Measurements from ENCODE around the gene SEMA5A.

The SEMA5A gene

DNA sequence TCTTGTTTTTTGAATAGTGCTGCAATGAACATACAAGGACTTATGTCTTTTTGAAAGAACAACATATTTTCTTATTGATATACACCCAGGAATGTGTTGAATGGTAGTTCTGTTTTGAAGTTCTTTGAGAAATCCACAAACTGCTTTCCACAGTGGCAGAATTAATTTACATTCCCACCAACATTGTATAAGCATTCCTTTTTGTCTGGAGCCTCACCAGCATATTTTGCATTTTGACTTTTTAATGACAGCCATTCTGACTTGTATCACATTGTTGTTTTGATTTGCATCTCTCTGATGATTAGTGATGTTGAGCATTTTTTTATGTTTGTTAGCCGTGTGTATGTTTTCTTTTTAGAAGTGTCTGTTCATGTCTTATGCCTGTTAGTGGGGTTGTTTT, 524.9 kb downstream of the SEMA5A start:
- Histone ChIP-seq H3K4me3 (no peak overlapping the region), H3K9me3 (no peaks in the 10 kb centered on the region), H3K36me3 (replicated peaks) (no peaks in the 10 kb centered on the region), H3K27me3 (ENCODE audit: low read depth) (no peaks in the 10 kb centered on the region), H3K4me1 (no peaks in the 10 kb centered on the region)
- DNase-seq (ENCODE audit: low spot score in 2 of 2) = no peak
- in situ Hi-C loops (cut with MboI; ENCODE audit: low sequenced_read_pairs) = no loop called here

DNA sequence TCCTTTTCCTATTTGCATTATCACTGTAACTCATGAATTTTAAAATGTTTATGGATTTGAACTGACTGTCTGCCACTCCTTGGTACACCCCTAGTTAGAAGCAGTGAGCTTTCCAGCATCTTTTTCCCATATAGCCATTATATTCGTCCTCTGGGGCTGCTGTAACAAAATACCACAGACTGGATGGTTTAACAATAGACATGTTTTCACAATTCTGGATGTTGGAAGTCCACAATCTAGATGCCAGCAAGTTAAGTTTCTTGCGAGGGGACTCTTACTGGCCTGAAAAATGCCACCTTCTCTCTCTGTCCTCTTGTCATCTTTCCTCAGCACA, 530.0 kb downstream of the SEMA5A start:
- no peak overlapping the region for H3K4me3 ChIP-seq
- DNase-seq (ENCODE audit: low spot score in 2 of 2) = no peak
- in situ Hi-C loops (cut with MboI; ENCODE audit: low sequenced_read_pairs) = no loop called here
- no peaks in the 10 kb centered on the region for H3K4me1 ChIP-seq
- no peaks in the 10 kb centered on the region for H3K36me3 ChIP-seq (replicated peaks)
- no peaks in the 10 kb centered on the region for H3K9me3 ChIP-seq
- no peaks in the 10 kb centered on the region for H3K27me3 ChIP-seq (ENCODE audit: low read depth)

- Histone ChIP-seq H3K4me3 (no peak overlapping the region), H3K27me3 (ENCODE audit: low read depth) (no peaks in the 10 kb centered on the region), H3K4me1 (no peaks in the 10 kb centered on the region), H3K36me3 (replicated peaks) (no peaks in the 10 kb centered on the region), H3K9me3 (no peaks in the 10 kb centered on the region)
- in situ Hi-C loops (cut with MboI; ENCODE audit: low sequenced_read_pairs) = no loop called here
- DNase-seq (ENCODE audit: low spot score in 2 of 2) = no peak
These were observed 530.5 kb downstream of the SEMA5A start for GRCh38 chr5:9015260-9015936.

DNA sequence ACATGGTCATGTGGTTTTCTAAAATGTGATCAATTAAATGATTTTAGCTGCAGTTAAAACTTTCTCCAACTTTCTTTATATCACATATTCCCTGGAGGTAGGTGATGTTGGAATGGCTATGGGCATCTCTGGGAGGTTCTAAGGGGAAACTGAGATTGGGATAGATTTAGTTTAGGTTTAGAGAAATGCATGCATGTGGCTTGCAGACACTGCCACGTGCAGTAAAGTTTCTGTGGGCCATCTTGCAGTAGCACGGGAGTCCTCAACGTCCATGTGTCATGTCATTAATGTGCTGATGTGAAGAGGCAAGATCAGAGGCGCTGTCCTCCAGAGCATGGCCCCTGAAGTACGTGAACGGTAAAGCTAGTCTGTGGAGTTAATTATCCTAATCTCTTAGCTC, 532.7 kb downstream of the SEMA5A start:
- no peak for DNase-seq (ENCODE audit: low spot score in 2 of 2)
- in situ Hi-C loops (cut with MboI; ENCODE audit: low sequenced_read_pairs) = no loop called here
- no peaks in the 10 kb centered on the region for H3K4me1 ChIP-seq
- H3K9me3 ChIP-seq = no peaks in the 10 kb centered on the region
- H3K4me3 ChIP-seq = no peak overlapping the region
- H3K27me3 ChIP-seq (ENCODE audit: low read depth) = no peaks in the 10 kb centered on the region
- no peaks in the 10 kb centered on the region for H3K36me3 ChIP-seq (replicated peaks)

DNA sequence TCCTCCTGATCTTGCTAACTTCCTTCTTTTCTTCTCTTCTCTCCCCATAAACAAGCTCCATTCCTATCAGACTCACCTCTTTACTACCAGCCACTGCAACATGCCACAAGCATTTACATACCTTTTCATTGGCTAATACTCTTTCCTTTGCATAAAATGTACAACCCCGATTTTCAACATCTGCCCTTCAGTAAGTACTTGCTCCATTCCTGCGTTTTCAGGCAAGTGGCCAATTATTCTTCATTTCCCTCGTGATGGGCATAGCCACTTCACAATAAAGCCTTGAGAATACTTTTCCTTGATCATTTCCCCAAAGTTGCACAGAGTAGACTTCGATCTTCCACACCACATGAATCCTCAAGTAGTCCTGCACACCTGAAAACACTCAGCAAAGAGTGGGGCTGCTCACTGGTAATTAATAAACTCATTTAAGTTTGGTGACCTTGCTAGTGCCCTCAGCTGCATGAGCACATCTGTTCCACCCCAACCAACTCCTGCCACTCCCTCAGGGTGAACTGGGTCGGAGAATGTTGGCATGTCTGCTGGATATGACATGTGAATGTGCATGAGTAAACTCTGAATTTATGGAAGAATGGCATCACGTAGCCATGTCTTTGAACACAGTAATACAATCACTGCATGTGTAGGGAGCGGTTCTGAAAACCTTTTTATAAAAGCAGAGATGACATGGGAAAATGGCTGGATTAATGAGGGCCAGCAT, 535.8 kb downstream of the SEMA5A start:
- no peaks in the 10 kb centered on the region for H3K36me3 ChIP-seq (replicated peaks)

DNA sequence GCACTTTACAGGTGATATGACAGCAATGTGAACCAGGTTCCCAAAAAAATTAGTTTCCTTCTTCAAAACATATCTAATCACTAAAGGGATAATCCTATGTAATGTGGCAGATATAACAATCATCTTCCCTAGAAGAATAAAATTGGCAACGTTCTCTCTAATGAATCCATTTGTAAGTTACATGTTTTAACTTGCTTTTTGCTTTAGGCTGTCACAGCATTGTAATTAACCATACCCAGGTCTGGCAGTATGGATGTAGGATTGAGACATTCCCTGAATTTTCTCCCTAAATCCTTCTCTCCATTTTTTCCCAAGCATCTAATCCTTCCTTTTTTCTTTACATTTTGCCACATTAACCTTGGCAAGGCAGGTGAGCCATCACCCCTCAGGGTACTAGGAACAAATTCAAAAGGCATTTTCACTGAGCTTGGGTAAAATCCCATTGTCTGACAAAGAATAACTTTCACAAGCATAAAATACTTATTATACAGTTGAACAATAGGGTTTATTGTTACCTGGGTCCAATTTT, 548.3 kb downstream of the SEMA5A start:
- in situ Hi-C loops (cut with MboI; ENCODE audit: low sequenced_read_pairs) = no loop called here
- Histone ChIP-seq H3K4me1 (no peaks in the 10 kb centered on the region), H3K27me3 (ENCODE audit: low read depth) (no peaks in the 10 kb centered on the region)

More for the DNA sequence above, 535.8 kb downstream of the SEMA5A start:
- Histone ChIP-seq H3K9me3 (no peaks in the 10 kb centered on the region), H3K27me3 (ENCODE audit: low read depth) (no peaks in the 10 kb centered on the region), H3K4me1 (no peaks in the 10 kb centered on the region), H3K4me3 (no peak overlapping the region)
- in situ Hi-C loops (cut with MboI; ENCODE audit: low sequenced_read_pairs) = no loop called here
- DNase-seq (ENCODE audit: low spot score in 2 of 2) = no peak

DNA sequence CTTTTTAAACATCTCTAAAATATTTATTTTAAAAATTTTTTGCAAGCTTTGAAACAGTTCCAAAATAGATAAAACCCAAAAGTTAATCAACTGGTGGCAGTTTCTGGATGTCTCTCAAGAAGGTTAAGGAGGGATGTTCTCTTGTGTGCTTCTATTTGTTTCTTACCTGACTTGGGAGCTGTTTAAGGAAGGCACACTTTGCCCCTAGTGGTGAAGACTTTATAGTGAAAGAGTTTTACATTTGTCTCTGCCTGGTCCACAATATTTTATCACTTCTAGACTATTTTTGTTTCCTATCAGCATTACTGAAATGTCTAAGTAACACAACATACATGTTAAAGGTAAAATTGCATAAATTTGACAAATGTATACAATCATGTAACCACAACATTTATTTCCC, 552.8 kb downstream of the SEMA5A start:
- no peaks in the 10 kb centered on the region for H3K4me1 ChIP-seq
- H3K36me3 ChIP-seq (replicated peaks) = no peaks in the 10 kb centered on the region
- no peaks in the 10 kb centered on the region for H3K9me3 ChIP-seq
- H3K4me3 ChIP-seq = no peak overlapping the region
- in situ Hi-C loops (cut with MboI; ENCODE audit: low sequenced_read_pairs) = no loop called here
- no peaks in the 10 kb centered on the region for H3K27me3 ChIP-seq (ENCODE audit: low read depth)
- DNase-seq (ENCODE audit: low spot score in 2 of 2) = no peak

More for the DNA sequence above, 548.3 kb downstream of the SEMA5A start:
- Histone ChIP-seq H3K4me3 (no peak overlapping the region), H3K9me3 (no peaks in the 10 kb centered on the region), H3K36me3 (replicated peaks) (no peaks in the 10 kb centered on the region)
- no peak for DNase-seq (ENCODE audit: low spot score in 2 of 2)
